ENCODE results near the gene SLC6A4. TPM values are rescaled to one million over a fixed set of nuclear protein-coding genes. Genes with fewer than 3 reads are reported as not detected.

Gene SLC6A4
- total RNA-seq, 1 experiment from 2014 or later = 0.30 TPM

DNA sequence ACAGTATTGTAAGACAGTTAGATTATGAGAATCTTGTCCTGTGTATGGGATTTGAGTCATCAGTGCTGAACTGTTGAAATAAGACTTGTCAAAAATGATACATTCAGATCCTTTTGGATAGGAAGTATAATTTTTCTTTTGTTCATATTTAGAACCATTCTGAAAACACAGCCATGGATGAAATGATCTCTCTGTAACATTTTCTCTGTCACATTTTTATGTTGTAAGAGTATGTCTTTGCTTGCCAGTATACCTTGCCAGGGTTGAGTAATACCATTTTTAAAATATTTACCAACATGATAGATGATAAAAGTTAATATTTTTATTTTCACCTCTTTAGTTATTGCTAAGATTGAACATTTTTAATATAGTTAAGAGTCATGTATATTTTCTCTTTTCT lies 73.9 kb downstream of the SLC6A4 start:
- Histone ChIP-seq H3K27me3 (ENCODE audit: insufficient read depth, low read length) (no peaks in the 10 kb centered on the region), H3K27ac (ENCODE audit: low read depth, low read length) (no peak overlapping the region), H3K4me2 (ENCODE audit: low read length) (no peak overlapping the region), H3K36me3 (ENCODE audit: control insufficient read depth in 1 of 2, insufficient read depth in 2 of 2, low read length in 2 of 2) (peaks cover 3 to 17% of the 10 kb centered on the region in 2 experiments; a peak in 1 of 4 replicates), H3K4me3 (replicated peaks in 1 of 2; ENCODE audit: low read depth in 1 of 2, low read length in 2 of 2) (no peak overlapping the region), H3K4me1 (ENCODE audit: control insufficient read depth in 1 of 2, insufficient read depth in 2 of 2, low read length in 2 of 2) (no peaks in the 10 kb centered on the region), H3K9me3 (ENCODE audit: control insufficient read depth in 1 of 2, insufficient read depth in 1 of 2, low read depth in 1 of 2, low read length in 2 of 2) (no peaks in the 10 kb centered on the region), H3K79me2 (ENCODE audit: insufficient read depth, low read length) (peaks cover 97% of the 10 kb centered on the region), H2AFZ (ENCODE audit: low read depth, low read length, poor library complexity, severe bottlenecking) (no peak overlapping the region), H4K20me1 (ENCODE audit: insufficient read depth) (peaks cover 4% of the 10 kb centered on the region; the same call in 1 of the 2 replicates), H3K9ac (ENCODE audit: low read length) (no peak overlapping the region), H3K9me2 (ENCODE audit: insufficient read depth) (no peaks in the 10 kb centered on the region)
- no peak for DNase-seq (ENCODE audit: low read depth, low spot score)
- ChIA-PET POLR2A (no interaction called here), RAD21 (ENCODE audit: low non-redundant PET in 1 of 2, low total read pairs in 2 of 2, uncharacterized antibody in 2 of 2, unreplicated experiment in 2 of 2) (no interaction called here), CTCF (no interaction called here)
- no peak for ATAC-seq
- intact Hi-C loops (cut with micrococcal nuclease) = no loop called here
- no peak for TF ChIP-seq CEBPB (IDR thresholded peaks at IDR 0.05; ENCODE audit: low read depth)
- no peak for TF ChIP-seq EGR1 (IDR thresholded peaks at IDR 0.05; ENCODE audit: low read depth)
- no peak for TF ChIP-seq POLR2A (IDR thresholded peaks at IDR 0.05; ENCODE audit: borderline replicate concordance, extremely low read depth, insufficient read depth, insufficient read length)
- no peak for TF ChIP-seq SP1 (IDR thresholded peaks at IDR 0.05; ENCODE audit: low read depth)
- no peak for TF ChIP-seq EZH2 (IDR thresholded peaks at IDR 0.05)
- no peak for TF ChIP-seq SIN3A (IDR thresholded peaks at IDR 0.05; ENCODE audit: low read depth)
- no peak for TF ChIP-seq ZNF274 (IDR thresholded peaks at IDR 0.05; ENCODE audit: low read depth, low read length)
- BruUV-seq (replicated peaks) = no TSS peak

DNA sequence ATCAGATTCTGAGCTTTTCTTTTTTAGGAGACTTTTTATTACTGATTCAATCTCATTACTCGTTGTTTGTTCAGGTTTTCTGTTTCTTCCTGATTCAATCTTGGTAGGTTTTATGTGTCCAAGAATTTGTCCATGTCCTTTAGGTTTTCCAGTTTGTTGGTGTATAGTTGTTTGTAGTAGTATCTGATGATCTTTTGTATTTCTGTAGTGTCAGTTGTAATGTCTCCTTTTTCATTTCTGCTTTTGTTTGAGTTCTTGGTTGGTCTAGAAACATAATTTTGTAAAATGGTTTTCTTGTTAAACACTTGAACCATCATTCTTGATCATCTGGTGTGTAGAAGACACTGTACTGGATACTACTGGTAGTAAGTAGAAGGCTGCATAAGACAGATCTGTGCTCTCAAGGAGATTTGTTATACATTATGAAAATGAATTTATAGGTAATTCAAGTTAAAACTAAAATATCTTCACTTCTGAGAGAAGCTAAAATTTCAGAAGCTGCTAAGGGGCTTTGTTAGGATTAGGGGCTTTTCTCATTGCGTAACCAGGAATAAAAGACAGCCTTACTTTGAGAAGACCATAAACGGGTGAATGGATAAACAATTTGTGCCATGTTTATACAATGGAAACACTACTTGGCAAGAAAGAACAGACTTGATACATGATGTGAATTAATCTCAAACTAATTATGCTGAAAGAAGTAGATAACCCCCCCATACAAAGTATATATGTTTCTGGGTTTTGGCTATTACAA lies 74.9 kb downstream of the SLC6A4 start:
- no peak overlapping the region for H3K4me3 ChIP-seq (replicated peaks in 1 of 2; ENCODE audit: low read depth in 1 of 2, low read length in 2 of 2)
- POLR2A ChIA-PET = no interaction called here
- H3K27ac ChIP-seq (ENCODE audit: low read depth, low read length) = no peak overlapping the region
- CTCF ChIA-PET = no interaction called here
- H3K27me3 ChIP-seq (ENCODE audit: insufficient read depth, low read length) = no peaks in the 10 kb centered on the region
- H3K9me3 ChIP-seq (ENCODE audit: control insufficient read depth in 1 of 2, insufficient read depth in 1 of 2, low read depth in 1 of 2, low read length in 2 of 2) = no peaks in the 10 kb centered on the region
- DNase-seq (ENCODE audit: low read depth, low spot score) (no peak), ATAC-seq (no peak)
- RAD21 ChIA-PET (ENCODE audit: low non-redundant PET in 1 of 2, low total read pairs in 2 of 2, uncharacterized antibody in 2 of 2, unreplicated experiment in 2 of 2) = no interaction called here
- no peak overlapping the region for H3K4me2 ChIP-seq (ENCODE audit: low read length)
- H3K4me1 ChIP-seq (ENCODE audit: control insufficient read depth in 1 of 2, insufficient read depth in 2 of 2, low read length in 2 of 2) = no peaks in the 10 kb centered on the region
- peaks cover 3 to 17% of the 10 kb centered on the region in 2 experiments; a peak in 1 of 4 replicates for H3K36me3 ChIP-seq (ENCODE audit: control insufficient read depth in 1 of 2, insufficient read depth in 2 of 2, low read length in 2 of 2)
- intact Hi-C loops (cut with micrococcal nuclease) = no loop called here
- H3K9me2 ChIP-seq (ENCODE audit: insufficient read depth) = no peaks in the 10 kb centered on the region
- H3K9ac ChIP-seq (ENCODE audit: low read length) = no peak overlapping the region
- BruUV-seq (replicated peaks) = no TSS peak
- peaks cover 4% of the 10 kb centered on the region; the same call in 1 of the 2 replicates for H4K20me1 ChIP-seq (ENCODE audit: insufficient read depth)
- peaks cover 98% of the 10 kb centered on the region for H3K79me2 ChIP-seq (ENCODE audit: insufficient read depth, low read length)
- H2AFZ ChIP-seq (ENCODE audit: low read depth, low read length, poor library complexity, severe bottlenecking) = no peak overlapping the region
- no peak for TF ChIP-seq FOSL1 (IDR thresholded peaks at IDR 0.05; ENCODE audit: low read depth)
- TF ChIP-seq, protein P1, sequence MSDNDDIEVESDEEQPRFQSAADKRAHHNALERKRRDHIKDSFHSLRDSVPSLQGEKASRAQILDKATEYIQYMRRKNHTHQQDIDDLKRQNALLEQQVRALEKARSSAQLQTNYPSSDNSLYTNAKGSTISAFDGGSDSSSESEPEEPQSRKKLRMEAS (IDR thresholded peaks at IDR 0.05) = no peak
- TF ChIP-seq ZFX (IDR thresholded peaks at IDR 0.05) = no peak
- TF ChIP-seq, protein P2, sequence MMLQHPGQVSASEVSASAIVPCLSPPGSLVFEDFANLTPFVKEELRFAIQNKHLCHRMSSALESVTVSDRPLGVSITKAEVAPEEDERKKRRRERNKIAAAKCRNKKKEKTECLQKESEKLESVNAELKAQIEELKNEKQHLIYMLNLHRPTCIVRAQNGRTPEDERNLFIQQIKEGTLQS (IDR thresholded peaks at IDR 0.05) = no peak
- no peak for TF ChIP-seq POLR2A (IDR thresholded peaks at IDR 0.05; ENCODE audit: borderline replicate concordance, extremely low read depth, insufficient read depth, insufficient read length)
- TF ChIP-seq, protein P3, sequence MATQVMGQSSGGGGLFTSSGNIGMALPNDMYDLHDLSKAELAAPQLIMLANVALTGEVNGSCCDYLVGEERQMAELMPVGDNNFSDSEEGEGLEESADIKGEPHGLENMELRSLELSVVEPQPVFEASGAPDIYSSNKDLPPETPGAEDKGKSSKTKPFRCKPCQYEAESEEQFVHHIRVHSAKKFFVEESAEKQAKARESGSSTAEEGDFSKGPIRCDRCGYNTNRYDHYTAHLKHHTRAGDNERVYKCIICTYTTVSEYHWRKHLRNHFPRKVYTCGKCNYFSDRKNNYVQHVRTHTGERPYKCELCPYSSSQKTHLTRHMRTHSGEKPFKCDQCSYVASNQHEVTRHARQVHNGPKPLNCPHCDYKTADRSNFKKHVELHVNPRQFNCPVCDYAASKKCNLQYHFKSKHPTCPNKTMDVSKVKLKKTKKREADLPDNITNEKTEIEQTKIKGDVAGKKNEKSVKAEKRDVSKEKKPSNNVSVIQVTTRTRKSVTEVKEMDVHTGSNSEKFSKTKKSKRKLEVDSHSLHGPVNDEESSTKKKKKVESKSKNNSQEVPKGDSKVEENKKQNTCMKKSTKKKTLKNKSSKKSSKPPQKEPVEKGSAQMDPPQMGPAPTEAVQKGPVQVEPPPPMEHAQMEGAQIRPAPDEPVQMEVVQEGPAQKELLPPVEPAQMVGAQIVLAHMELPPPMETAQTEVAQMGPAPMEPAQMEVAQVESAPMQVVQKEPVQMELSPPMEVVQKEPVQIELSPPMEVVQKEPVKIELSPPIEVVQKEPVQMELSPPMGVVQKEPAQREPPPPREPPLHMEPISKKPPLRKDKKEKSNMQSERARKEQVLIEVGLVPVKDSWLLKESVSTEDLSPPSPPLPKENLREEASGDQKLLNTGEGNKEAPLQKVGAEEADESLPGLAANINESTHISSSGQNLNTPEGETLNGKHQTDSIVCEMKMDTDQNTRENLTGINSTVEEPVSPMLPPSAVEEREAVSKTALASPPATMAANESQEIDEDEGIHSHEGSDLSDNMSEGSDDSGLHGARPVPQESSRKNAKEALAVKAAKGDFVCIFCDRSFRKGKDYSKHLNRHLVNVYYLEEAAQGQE (IDR thresholded peaks at IDR 0.05; ENCODE audit: low read depth) = no peak
- no peak for TF ChIP-seq JUND (IDR thresholded peaks at IDR 0.05)
- no peak for TF ChIP-seq EZH2 (IDR thresholded peaks at IDR 0.05)
- TF ChIP-seq RAD21 (IDR thresholded peaks at IDR 0.05; ENCODE audit: low read depth) = no peak
- no peak for TF ChIP-seq ELF1 (IDR thresholded peaks at IDR 0.05; ENCODE audit: borderline replicate concordance, low read depth)
- TF ChIP-seq YY1 (IDR thresholded peaks at IDR 0.05; ENCODE audit: extremely low read depth, insufficient replicate concordance, low read depth, low read length) = no peak
- no peak for TF ChIP-seq SP1 (IDR thresholded peaks at IDR 0.05; ENCODE audit: low read depth)
